ENCODE results near the gene LTBR. TPM values are rescaled to one million over a fixed set of nuclear protein-coding genes. Genes with fewer than 3 reads are reported as not detected.

Gene LTBR
- total RNA-seq, 1 donor from 2014 or later: 16.4 TPM

DNA sequence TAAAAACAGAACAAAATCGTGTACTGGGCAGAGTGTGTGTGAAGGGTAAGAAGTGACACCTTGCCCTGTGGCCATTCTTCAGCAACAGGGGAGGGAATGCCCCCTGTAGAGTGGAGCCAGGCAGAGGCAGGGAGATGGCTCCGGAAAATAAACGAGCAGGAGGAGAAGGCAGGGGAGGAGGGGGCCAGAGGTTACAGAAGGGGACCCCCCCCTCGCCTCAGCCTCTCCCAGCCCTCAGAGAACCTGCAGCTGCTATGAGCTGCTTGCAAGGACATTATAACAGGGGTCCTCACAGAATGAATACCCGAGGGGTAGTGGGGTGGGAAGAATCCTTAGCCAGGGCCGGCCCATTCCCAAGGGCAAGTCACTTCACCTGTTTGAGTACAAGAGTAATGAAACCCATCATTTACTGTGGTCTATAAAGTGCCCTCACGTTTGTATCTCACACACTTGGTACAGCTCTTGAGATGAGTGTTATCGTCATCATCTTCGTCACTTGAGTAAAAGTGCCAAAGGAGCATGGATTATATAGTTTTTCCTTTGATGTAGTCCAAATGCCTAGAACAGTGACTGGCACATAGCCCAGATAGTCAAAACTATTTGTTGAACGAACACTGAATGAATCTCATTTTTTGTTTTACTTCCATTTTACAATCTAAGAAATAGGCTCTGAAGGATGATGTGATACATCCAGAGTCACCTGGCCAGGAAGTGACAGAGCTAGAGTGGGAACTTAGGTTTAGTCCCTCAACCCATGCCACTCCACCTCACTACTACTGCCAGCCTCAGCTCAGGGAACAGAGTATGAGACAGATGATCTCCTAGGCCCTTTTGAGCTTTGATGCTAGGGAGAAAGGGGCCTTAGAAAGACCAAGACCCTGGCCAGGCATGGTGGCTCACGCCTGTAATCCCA, 23.1 kb upstream of the LTBR start:
- no peak for DNase-seq (ENCODE audit: extremely low spot score, unreplicated experiment)
- H3K4me3 Mint-ChIP-seq (ENCODE audit: unreplicated experiment): no peak overlapping the region
- peaks cover 44% of the 10 kb centered on the region for H3K4me1 Mint-ChIP-seq (ENCODE audit: unreplicated experiment)
- no peaks in the 10 kb centered on the region for H3K9me3 Mint-ChIP-seq (ENCODE audit: unreplicated experiment)
- no peaks in the 10 kb centered on the region for H3K27me3 Mint-ChIP-seq (ENCODE audit: unreplicated experiment)
- H3K27ac Mint-ChIP-seq (ENCODE audit: unreplicated experiment): peak overlapping the region; percentile 90
- TF ChIP-seq, protein P1, sequence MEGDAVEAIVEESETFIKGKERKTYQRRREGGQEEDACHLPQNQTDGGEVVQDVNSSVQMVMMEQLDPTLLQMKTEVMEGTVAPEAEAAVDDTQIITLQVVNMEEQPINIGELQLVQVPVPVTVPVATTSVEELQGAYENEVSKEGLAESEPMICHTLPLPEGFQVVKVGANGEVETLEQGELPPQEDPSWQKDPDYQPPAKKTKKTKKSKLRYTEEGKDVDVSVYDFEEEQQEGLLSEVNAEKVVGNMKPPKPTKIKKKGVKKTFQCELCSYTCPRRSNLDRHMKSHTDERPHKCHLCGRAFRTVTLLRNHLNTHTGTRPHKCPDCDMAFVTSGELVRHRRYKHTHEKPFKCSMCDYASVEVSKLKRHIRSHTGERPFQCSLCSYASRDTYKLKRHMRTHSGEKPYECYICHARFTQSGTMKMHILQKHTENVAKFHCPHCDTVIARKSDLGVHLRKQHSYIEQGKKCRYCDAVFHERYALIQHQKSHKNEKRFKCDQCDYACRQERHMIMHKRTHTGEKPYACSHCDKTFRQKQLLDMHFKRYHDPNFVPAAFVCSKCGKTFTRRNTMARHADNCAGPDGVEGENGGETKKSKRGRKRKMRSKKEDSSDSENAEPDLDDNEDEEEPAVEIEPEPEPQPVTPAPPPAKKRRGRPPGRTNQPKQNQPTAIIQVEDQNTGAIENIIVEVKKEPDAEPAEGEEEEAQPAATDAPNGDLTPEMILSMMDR (IDR thresholded peaks at IDR 0.05): no peak
- no peaks in the 10 kb centered on the region for H3K36me3 Mint-ChIP-seq (ENCODE audit: unreplicated experiment)

DNA sequence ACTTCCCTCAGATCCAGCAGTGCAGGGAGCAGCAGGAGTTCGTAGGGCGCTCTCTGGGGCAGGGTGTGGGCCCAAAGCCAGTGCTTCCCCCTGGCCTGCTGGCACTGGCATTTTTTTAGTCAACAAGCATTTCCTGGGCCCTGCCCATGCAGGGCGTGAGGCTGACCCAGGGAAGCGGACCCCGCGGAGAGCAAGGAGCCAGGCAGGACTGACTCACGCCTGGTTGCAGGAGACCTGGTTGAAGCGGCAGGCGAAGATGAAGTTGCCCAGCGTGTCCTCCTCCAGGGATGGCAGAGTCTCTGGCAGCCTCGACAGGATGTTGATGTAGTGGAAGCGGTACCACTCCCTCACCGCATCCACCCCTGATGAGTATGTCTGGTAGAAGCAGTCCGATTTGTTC, 22.1 kb upstream of the LTBR start:
- TF ChIP-seq, protein P1 (IDR thresholded peaks at IDR 0.05): no peak
- peak overlapping the region; percentile 55 for H3K4me3 Mint-ChIP-seq (ENCODE audit: unreplicated experiment)

DNA sequence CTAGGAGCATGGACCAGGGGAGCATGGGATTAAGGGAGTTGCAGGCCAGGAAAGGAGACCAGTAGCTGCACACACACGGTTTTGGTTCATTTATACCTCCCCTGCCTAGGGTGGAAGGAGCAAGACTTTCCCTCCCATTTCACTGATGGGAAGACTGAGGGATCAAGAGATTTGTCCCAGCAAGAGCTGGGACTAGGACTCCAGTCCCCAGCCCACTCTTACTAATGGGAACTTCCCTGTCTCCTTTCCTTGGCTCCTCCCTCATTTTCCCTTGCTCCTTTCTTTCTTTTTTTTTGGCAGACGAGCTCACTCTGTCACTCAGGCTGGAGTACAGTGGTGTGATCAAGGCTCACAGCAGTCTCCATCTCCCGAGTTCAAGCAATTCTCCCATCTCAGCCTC, 21.6 kb upstream of the LTBR start:
- peak overlapping the region; percentile 90 for H3K27ac Mint-ChIP-seq (ENCODE audit: unreplicated experiment)
- no peaks in the 10 kb centered on the region for H3K9me3 Mint-ChIP-seq (ENCODE audit: unreplicated experiment)
- no peak overlapping the region for H3K4me3 Mint-ChIP-seq (ENCODE audit: unreplicated experiment)
- TF ChIP-seq, protein P1 (IDR thresholded peaks at IDR 0.05): no peak
- DNase-seq (ENCODE audit: extremely low spot score, unreplicated experiment): no peak
- no peaks in the 10 kb centered on the region for H3K27me3 Mint-ChIP-seq (ENCODE audit: unreplicated experiment)
- H3K36me3 Mint-ChIP-seq (ENCODE audit: unreplicated experiment): no peaks in the 10 kb centered on the region
- H3K4me1 Mint-ChIP-seq (ENCODE audit: unreplicated experiment): peaks cover 41% of the 10 kb centered on the region

More for the DNA sequence above, 22.1 kb upstream of the LTBR start:
- DNase-seq (ENCODE audit: extremely low spot score, unreplicated experiment): no peak
- Mint-ChIP-seq H3K36me3 (ENCODE audit: unreplicated experiment) (no peaks in the 10 kb centered on the region), H3K27me3 (ENCODE audit: unreplicated experiment) (no peaks in the 10 kb centered on the region), H3K4me1 (ENCODE audit: unreplicated experiment) (peaks cover 44% of the 10 kb centered on the region), H3K27ac (ENCODE audit: unreplicated experiment) (peak overlapping the region; percentile 90), H3K9me3 (ENCODE audit: unreplicated experiment) (no peaks in the 10 kb centered on the region)

DNA sequence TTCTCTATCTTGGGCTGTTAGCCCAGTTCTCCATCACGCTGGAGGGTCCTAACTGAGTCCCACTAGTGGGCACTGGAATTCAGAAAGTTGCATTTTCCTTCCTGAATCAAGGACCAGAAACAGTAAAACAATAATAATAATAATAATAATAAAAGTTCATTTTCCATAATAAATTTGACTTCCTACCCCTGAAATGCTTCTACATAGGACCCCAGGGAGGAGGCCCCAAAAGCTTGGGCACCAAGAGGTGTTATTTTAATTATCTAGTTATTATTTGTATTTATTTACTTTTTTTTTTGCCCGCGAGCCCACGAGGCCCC, 21.0 kb upstream of the LTBR start:
- no peaks in the 10 kb centered on the region for H3K36me3 Mint-ChIP-seq (ENCODE audit: unreplicated experiment)

More for the DNA sequence above, 21.0 kb upstream of the LTBR start:
- Mint-ChIP-seq H3K9me3 (ENCODE audit: unreplicated experiment) (no peaks in the 10 kb centered on the region), H3K4me3 (ENCODE audit: unreplicated experiment) (no peak overlapping the region), H3K27ac (ENCODE audit: unreplicated experiment) (no peak overlapping the region), H3K4me1 (ENCODE audit: unreplicated experiment) (peaks cover 40% of the 10 kb centered on the region), H3K27me3 (ENCODE audit: unreplicated experiment) (no peaks in the 10 kb centered on the region)
- TF ChIP-seq, protein P1 (IDR thresholded peaks at IDR 0.05): no peak
- DNase-seq (ENCODE audit: extremely low spot score, unreplicated experiment): no peak

Measured in osteocyte (in vitro differentiated cells).